KOPT-K1 (cell line): ENCODE data around the gene KRTAP27-1.

Experiments used
- H3K27ac ChIP-seq: fragments of 200-600 bp; sonication (generic); 2 replicates; pipeline ENCODE4 v1.5.1; 2016; ENCODE audit warnings: antibody characterized with exemption, mild to moderate bottlenecking, low read depth, low read length; ENCODE audit not compliant: poor library complexity, severe bottlenecking
- H3K36me3 ChIP-seq: fragments of 200-600 bp; sonication (generic); 2 replicates; pipeline ENCODE4 v1.5.1; 2017; ENCODE audit warnings: antibody characterized with exemption, mild to moderate bottlenecking, low read length, moderate library complexity; ENCODE audit not compliant: insufficient read depth
- H3K9me3 ChIP-seq: fragments of 200-600 bp; sonication (generic); 2 replicates; pipeline ENCODE4 v1.5.1; 2017; ENCODE audit warnings: antibody characterized with exemption, low read length, mild to moderate bottlenecking; ENCODE audit not compliant: insufficient read depth, poor library complexity, severe bottlenecking

Gene KRTAP27-1

DNA sequence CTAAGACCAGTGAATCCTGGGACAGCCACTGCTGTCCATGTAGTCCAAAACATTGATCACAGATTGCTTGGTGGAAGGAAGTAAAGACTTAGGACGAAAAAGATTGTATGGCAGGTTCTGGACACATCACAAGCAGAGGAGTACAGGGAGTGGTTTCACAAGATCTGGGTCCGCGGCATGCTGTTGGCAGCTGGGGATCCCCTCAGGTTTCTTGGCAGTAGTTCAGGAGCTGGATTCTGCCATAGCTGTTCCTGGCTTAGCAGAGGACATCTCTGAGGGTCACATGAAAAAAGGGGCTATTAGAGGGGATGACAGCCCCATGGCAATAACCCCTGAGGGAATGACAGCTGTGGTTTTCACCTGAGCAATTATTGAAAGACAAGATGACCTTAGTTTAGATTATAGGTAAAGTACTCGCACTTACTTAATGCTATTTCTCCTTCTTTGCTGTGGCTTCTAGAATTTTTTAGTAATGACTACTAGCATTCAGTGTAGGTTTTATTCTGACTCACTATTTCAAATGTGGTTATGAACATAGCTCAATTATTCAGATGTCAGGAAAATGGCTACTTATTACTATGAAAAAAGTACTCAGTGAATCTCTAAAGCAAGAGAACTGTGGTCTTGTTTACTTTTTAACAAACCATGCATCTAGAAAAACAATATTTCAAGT, 8.2 kb downstream of the KRTAP27-1 start:
- H3K36me3 ChIP-seq = no peaks in the 10 kb centered on the region
- no peak overlapping the region for H3K27ac ChIP-seq
- no peaks in the 10 kb centered on the region for H3K9me3 ChIP-seq

DNA sequence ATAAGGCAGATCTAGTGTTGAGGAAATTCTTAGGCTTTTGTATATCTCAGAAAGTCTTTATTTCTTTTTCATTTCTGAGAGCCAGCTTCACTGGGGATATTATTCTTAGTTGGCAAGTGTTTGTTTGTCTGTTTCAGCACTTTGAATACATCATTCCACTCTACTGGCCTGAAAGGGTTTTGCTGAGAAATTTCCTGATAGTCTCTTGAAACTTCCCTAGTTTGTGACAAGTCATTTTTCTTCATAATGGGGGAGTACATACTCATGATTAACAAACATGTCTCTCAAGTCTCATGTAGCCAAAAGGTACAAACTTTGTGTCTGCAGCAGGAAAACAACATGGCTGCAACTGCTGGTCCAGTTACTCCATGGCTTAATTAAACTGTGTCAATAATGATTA, 11.1 kb downstream of the KRTAP27-1 start:
- no peak overlapping the region for H3K27ac ChIP-seq
- no peaks in the 10 kb centered on the region for H3K36me3 ChIP-seq
- no peaks in the 10 kb centered on the region for H3K9me3 ChIP-seq

DNA sequence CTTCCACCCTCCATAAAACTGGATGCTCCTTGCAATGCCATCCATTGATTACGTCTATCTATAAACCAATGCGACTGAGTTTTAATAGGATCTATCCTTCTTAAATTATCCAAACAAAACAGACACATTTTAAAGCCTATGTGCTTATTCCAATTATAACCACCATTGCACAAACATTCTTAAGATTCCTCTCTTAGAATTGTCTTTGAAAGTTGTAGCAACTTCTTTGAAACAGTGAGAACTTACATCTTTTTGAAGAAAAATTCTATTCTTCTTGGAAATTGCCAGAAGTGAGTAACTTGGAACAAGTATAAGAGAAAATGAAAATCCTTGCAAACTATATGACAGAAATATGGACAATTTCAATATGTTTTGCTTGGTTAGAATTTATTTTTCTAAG, 17.3 kb downstream of the KRTAP27-1 start, which contains the start of gene KRTAP26-1:
Gene KRTAP26-1 (minus strand): TSS at position 101 of the 400 bp plus-strand sequence. CDS start 280 bp downstream, outside the sequence.
- Histone ChIP-seq H3K27ac (no peak within 1 kb of the TSS), H3K9me3 (no peaks in the 10 kb centered on the region), H3K36me3 (no peaks in the 10 kb centered on the region)

DNA sequence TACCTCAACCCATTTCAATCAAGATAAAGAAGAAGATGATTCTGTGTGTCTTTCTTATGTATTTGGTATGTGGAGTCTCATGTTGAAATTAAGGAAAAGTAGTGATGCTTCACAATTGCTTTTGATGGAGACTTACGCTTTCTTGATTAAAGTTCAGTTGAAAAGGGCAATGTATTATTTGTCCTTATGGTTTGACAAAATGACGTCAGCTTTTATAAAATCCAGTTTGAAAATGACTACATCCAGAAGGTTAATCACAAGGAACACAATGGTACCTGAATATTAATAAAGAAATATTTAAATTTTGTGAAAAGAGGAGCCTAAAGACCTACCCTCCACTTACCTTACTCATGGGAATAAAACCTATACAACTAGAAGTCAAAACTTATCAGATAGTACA, 21.8 kb downstream of the KRTAP27-1 start:
- H3K36me3 ChIP-seq = no peaks in the 10 kb centered on the region
- no peaks in the 10 kb centered on the region for H3K9me3 ChIP-seq
- no peak overlapping the region for H3K27ac ChIP-seq

DNA sequence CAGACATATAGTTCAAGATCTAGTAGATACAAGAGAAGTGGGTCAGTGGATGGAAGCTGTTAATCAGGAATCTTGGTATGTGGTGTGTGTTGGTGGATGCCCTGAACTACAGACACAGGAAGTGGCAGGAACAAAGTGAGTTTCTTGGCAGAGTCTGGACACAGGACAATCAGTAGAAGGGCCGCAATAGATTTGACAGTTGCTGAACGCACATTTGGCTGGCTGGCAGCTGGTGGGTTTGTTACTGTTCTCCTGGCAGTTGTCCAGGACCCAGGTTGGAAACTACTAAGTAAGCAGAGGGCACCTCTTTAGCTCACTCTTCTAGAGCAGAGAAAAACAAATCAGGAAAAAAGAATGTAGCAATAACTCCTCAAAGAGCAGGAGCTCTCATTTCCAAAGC, 30.6 kb downstream of the KRTAP27-1 start:
- Histone ChIP-seq H3K27ac (no peak overlapping the region), H3K9me3 (no peaks in the 10 kb centered on the region), H3K36me3 (no peaks in the 10 kb centered on the region)

DNA sequence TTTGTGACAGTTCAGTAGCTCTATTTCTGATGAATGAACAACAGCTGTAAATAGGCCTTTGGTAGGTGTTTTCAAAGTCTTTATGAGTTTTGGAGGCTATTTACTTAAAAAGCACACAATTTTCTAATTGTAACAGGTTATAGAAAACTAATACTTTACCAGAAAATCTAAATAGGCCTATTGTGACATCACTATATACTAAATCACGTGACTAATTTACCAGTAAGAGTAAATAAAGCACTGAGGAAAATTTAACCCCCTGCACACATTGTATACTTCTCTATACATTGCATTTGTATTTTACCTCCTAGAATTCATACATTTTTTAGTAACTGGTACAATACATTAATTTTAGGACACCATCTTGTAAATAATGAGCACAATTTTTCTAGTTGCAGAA, 32.4 kb downstream of the KRTAP27-1 start:
- no peaks in the 10 kb centered on the region for H3K9me3 ChIP-seq
- no peak overlapping the region for H3K27ac ChIP-seq
- no peaks in the 10 kb centered on the region for H3K36me3 ChIP-seq

DNA sequence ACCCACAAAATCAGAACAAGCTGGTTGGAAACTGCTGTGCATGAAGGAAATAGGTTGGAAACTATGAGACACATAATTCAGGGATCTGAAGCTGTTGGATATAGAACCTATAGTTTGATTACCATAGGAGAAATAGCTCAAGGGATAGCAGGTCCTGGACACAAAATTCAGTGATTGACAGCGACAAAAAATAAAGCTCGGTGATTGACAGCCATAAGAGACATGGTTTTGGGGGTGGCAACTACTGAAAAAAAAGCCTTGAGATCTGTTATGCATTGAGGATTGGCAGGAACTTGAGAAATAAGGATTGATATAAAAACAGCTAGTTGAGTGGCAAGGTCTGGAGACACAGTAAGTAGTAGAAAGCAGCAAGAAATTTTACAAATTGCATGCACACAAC, 48.3 kb downstream of the KRTAP27-1 start, which contains the start of gene KRTAP25-1:
Gene KRTAP25-1 (minus strand): TSS at position 300 of the 400 bp plus-strand sequence. CDS start 24 bp downstream, at position 276.
- no peaks in the 10 kb centered on the region for H3K36me3 ChIP-seq
- H3K27ac ChIP-seq = no peak within 1 kb of the TSS
- no peaks in the 10 kb centered on the region for H3K9me3 ChIP-seq
